ENCODE data around the gene COG8. TPM values are rescaled to one million over a fixed set of nuclear protein-coding genes. Genes with fewer than 3 reads are reported as not detected.

The COG8 gene
- total and polyA plus RNA-seq, 2 of the 8 experiments (the other 6 are each of a cell fraction or from before 2014, with no cell fraction given) = 49.1 to 55.6 TPM

GRCh38 chr16:69285240-69285639 lies 54.1 kb downstream of the COG8 start:
- no peaks in the 10 kb centered on the region for H3K23me2 ChIP-seq (ENCODE audit: low read depth, low read length)
- DNase-seq (ENCODE audit: low read depth in 1 of 2, low spot score in 2 of 2) = no peak
- no peak overlapping the region for H3K9ac ChIP-seq (replicated peaks in 1 of 4; ENCODE audit: extremely low read depth in 1 of 4, low read depth in 3 of 4, low read length in 3 of 4)
- H3K36me3 ChIP-seq (ENCODE audit: control insufficient read depth in 2 of 4, insufficient read depth in 4 of 4, low read length in 3 of 4) = peaks cover 0 to 3% (median 1%) of the 10 kb centered on the region in 4 experiments; a peak in 2 of 8 replicates
- H2BK15ac ChIP-seq (ENCODE audit: low read length) = no peak overlapping the region
- H3K18ac ChIP-seq (ENCODE audit: extremely low read depth, low read length) = no peak overlapping the region
- no peaks in the 10 kb centered on the region for H3K27me3 ChIP-seq (replicated peaks in 1 of 4; ENCODE audit: control insufficient read depth in 3 of 4, extremely low read depth in 1 of 4, insufficient read depth in 3 of 4, low read length in 3 of 4)
- WGBS, 2 experiments (ENCODE audit: extremely low coverage in 1 of 2, insufficient coverage in 1 of 2, insufficient read length in 1 of 2, insufficient replicate concordance in 2 of 2, low coverage in 1 of 2, low lambda C conversion rate in 2 of 2, missing lambda C conversion rate in 1 of 2) = 94% methylated on average over 4 of the region's 4 CpGs; no CpG with 5 or more reads in 1 of the 2 experiments
- H3K56ac ChIP-seq (replicated peaks; ENCODE audit: insufficient read length, low read depth, low read length) = no peak overlapping the region
- no peaks in the 10 kb centered on the region for H3K4me1 ChIP-seq (replicated peaks in 1 of 4; ENCODE audit: control insufficient read depth in 3 of 4, insufficient read depth in 4 of 4, low read length in 3 of 4)
- H2BK12ac ChIP-seq (ENCODE audit: low read depth, low read length) = no peak overlapping the region
- no peak overlapping the region for H3K14ac ChIP-seq (ENCODE audit: insufficient read length)
- no peak overlapping the region for H2BK20ac ChIP-seq (ENCODE audit: low read length)
- no peak for FAIRE-seq
- no peaks in the 10 kb centered on the region for H3K79me2 ChIP-seq (ENCODE audit: control insufficient read depth in 1 of 2, insufficient read depth in 2 of 2, low read length in 2 of 2)
- POLR2A ChIA-PET (ENCODE audit: partially characterized antibody) = interaction anchor here (0.7 to 1.1 kb wide), 2 partner anchors 98 to 1016 kb away, joined by 3 to 5 read pairs; partner anchors contain the start of gene SNTB2
- no peak overlapping the region for H2AK5ac ChIP-seq (ENCODE audit: low read depth, low read length)
- no peaks in the 10 kb centered on the region for H3K79me1 ChIP-seq (ENCODE audit: low read depth, low read length)
- H3K4me3 ChIP-seq (ENCODE audit: extremely low read depth in 1 of 4, insufficient read depth in 2 of 4, low read depth in 3 of 4, low read length in 4 of 4) = no peak overlapping the region
- H4K91ac ChIP-seq (replicated peaks; ENCODE audit: insufficient read length, low read length) = no peak overlapping the region
- no peak overlapping the region for H4K5ac ChIP-seq (ENCODE audit: insufficient read length, low read depth, low read length)
- H3K9me3 ChIP-seq (ENCODE audit: insufficient read depth in 2 of 2, low read depth in 1 of 2, low read length in 1 of 2) = no peaks in the 10 kb centered on the region
- CTCF ChIA-PET (ENCODE audit: partially characterized antibody) = interaction anchor here (0.6 to 6.4 kb wide), 17 partner anchors 11 to 1021 kb away, joined by 3 to 65 read pairs (median 4); no protein-coding TSS in a partner anchor
- H3K4me2 ChIP-seq (ENCODE audit: insufficient read depth in 1 of 2, low read depth in 2 of 2, low read length in 2 of 2) = no peak overlapping the region
- no peaks in the 10 kb centered on the region for H4K20me1 ChIP-seq (replicated peaks in 1 of 2; ENCODE audit: control insufficient read depth in 1 of 2, insufficient read depth in 2 of 2, low read length in 2 of 2)
- H4K8ac ChIP-seq (ENCODE audit: extremely low read depth, insufficient read depth, low read length) = no peak overlapping the region
- H3K4ac ChIP-seq (replicated peaks; ENCODE audit: insufficient read length, low read depth, low read length) = no peak overlapping the region
- no peak overlapping the region for H3K27ac ChIP-seq (ENCODE audit: low read depth, low read length)
- no peak overlapping the region for H2AFZ ChIP-seq (ENCODE audit: low read length)
- no peak overlapping the region for H3K23ac ChIP-seq (ENCODE audit: insufficient read length)
- no peak overlapping the region for H2BK120ac ChIP-seq (replicated peaks; ENCODE audit: low read depth, low read length)
- TF ChIP-seq E2F6 (IDR thresholded peaks at IDR 0.05) (no peak), CTBP2 (IDR thresholded peaks at IDR 0.05; ENCODE audit: borderline replicate concordance, insufficient read depth, insufficient read length, low read length) (no peak), NRF1 (IDR thresholded peaks at IDR 0.05; ENCODE audit: low read depth, low read length) (no peak), CBX5 (IDR thresholded peaks at IDR 0.05; ENCODE audit: low read depth, low read length) (no peak), GABPA (IDR thresholded peaks at IDR 0.05; ENCODE audit: borderline replicate concordance, insufficient read depth, low read length) (no peak), SP4 (IDR thresholded peaks at IDR 0.05; ENCODE audit: low read length) (no peak), CEBPB (IDR thresholded peaks at IDR 0.05; ENCODE audit: low read depth, low read length) (no peak), PHF8 (conservative IDR thresholded peaks at IDR 0.05; ENCODE audit: low read depth, low read length) (no peak), ATF2 (IDR thresholded peaks at IDR 0.05; ENCODE audit: low read length) (no peak), YY1 (IDR thresholded peaks at IDR 0.05; ENCODE audit: low read depth, low read length) (no peak), SIRT6 (IDR thresholded peaks at IDR 0.05; ENCODE audit: low read length) (no peak)
- H2BK5ac ChIP-seq (ENCODE audit: low read depth, low read length) = no peak overlapping the region
